Brain microvascular endothelial cell (primary cell): ENCODE data around the gene UXT.
"Not testable (repeated sequence)": the region's sequence is repeated elsewhere in the genome, so short reads cannot be mapped to it uniquely, and the experiment has no call there.

Experiments used
- DNase-seq: peaks from one replicate; pipeline ENCODE4 v3.0.0-alpha.2; 2020
- H3K27ac ChIP-seq: fragments of 250-450 bp; sonication (Bioruptor Pico); 2 replicates; pipeline ENCODE4 v1.5.1; 2020; ENCODE audit warnings: mild to moderate bottlenecking, moderate library complexity
- H3K27me3 ChIP-seq: fragments of 250-450 bp; sonication (Bioruptor Pico); replicated peaks from 2 replicates; pipeline ENCODE4 v1.5.1; 2020; ENCODE audit warnings: mild to moderate bottlenecking
- H3K36me3 ChIP-seq: fragments of 250-450 bp; sonication (Bioruptor Pico); replicated peaks from 2 replicates; pipeline ENCODE4 v1.5.1; 2020; ENCODE audit warnings: mild to moderate bottlenecking
- H3K4me3 ChIP-seq: 2 replicates; pipeline ENCODE4 v1.5.1; 2011; ENCODE audit warnings: low read depth, mild to moderate bottlenecking, control low read depth, low read length, moderate library complexity
- in situ Hi-C: cut with HindIII; loops from 2 replicates; pipeline ENCODE4 v1.10.0; 2017; ENCODE audit warnings: low sequenced_read_pairs, low pct_ligation_motif_present
- TF ChIP-seq, protein P1 (sequence below): IDR thresholded peaks from 2 replicates; pipeline ENCODE4 v1.5.1; 2011; ENCODE audit warnings: low read depth, mild to moderate bottlenecking, moderate library complexity, low read length, control low read depth, inconsistent platforms; ENCODE audit errors: missing control alignments

The UXT gene

DNA sequence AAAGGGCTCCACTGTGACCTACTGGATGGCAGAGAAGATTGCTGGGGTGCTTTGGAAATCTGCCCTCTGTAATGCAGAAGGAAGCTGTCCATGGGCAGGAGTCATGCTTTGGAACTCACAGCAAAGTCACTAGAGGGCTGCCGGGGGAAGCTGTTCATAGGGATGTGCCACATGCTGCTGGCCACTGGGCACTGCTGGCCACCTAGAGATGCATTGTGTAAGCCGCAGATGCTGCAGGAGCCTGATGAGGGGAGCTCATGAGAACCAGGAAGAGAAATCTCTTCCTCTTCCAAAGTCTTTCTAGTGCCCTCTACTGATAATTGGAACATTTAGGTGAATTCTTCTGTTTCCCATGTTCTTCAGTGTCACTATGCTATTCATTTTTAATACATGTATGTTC, 31.2 kb upstream of the UXT start:
- TF ChIP-seq, protein P1, sequence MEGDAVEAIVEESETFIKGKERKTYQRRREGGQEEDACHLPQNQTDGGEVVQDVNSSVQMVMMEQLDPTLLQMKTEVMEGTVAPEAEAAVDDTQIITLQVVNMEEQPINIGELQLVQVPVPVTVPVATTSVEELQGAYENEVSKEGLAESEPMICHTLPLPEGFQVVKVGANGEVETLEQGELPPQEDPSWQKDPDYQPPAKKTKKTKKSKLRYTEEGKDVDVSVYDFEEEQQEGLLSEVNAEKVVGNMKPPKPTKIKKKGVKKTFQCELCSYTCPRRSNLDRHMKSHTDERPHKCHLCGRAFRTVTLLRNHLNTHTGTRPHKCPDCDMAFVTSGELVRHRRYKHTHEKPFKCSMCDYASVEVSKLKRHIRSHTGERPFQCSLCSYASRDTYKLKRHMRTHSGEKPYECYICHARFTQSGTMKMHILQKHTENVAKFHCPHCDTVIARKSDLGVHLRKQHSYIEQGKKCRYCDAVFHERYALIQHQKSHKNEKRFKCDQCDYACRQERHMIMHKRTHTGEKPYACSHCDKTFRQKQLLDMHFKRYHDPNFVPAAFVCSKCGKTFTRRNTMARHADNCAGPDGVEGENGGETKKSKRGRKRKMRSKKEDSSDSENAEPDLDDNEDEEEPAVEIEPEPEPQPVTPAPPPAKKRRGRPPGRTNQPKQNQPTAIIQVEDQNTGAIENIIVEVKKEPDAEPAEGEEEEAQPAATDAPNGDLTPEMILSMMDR = no peak
- DNase-seq = no peak
- no peak overlapping the region for H3K27ac ChIP-seq
- in situ Hi-C loops = no loop called here
- no peaks in the 10 kb centered on the region for H3K36me3 ChIP-seq
- no peaks in the 10 kb centered on the region for H3K27me3 ChIP-seq
- H3K4me3 ChIP-seq = no peak overlapping the region

- no peak for DNase-seq
- Histone ChIP-seq H3K27me3 (no peaks in the 10 kb centered on the region), H3K36me3 (no peaks in the 10 kb centered on the region), H3K27ac (no peak overlapping the region), H3K4me3 (no peak overlapping the region)
- TF ChIP-seq, protein P1 = no peak
- in situ Hi-C loops = no loop called here
Measured at GRCh38 chrX:47687263-47687662, 28.3 kb upstream of the UXT start.

GRCh38 chrX:47683829-47684205, 24.8 kb upstream of the UXT start:
- TF ChIP-seq, protein P1 = no peak
- no peak overlapping the region for H3K27ac ChIP-seq
- H3K4me3 ChIP-seq = no peak overlapping the region
- no peak for DNase-seq
- H3K27me3 ChIP-seq = no peaks in the 10 kb centered on the region
- H3K36me3 ChIP-seq = no peaks in the 10 kb centered on the region
- in situ Hi-C loops = no loop called here

GRCh38 chrX:47683184-47683828, 24.3 kb upstream of the UXT start:
- no peak for DNase-seq
- in situ Hi-C loops = no loop called here
- no peak overlapping the region for H3K4me3 ChIP-seq
- H3K27ac ChIP-seq = no peak overlapping the region
- no peaks in the 10 kb centered on the region for H3K27me3 ChIP-seq
- TF ChIP-seq, protein P1 = no peak
- H3K36me3 ChIP-seq = no peaks in the 10 kb centered on the region

DNA sequence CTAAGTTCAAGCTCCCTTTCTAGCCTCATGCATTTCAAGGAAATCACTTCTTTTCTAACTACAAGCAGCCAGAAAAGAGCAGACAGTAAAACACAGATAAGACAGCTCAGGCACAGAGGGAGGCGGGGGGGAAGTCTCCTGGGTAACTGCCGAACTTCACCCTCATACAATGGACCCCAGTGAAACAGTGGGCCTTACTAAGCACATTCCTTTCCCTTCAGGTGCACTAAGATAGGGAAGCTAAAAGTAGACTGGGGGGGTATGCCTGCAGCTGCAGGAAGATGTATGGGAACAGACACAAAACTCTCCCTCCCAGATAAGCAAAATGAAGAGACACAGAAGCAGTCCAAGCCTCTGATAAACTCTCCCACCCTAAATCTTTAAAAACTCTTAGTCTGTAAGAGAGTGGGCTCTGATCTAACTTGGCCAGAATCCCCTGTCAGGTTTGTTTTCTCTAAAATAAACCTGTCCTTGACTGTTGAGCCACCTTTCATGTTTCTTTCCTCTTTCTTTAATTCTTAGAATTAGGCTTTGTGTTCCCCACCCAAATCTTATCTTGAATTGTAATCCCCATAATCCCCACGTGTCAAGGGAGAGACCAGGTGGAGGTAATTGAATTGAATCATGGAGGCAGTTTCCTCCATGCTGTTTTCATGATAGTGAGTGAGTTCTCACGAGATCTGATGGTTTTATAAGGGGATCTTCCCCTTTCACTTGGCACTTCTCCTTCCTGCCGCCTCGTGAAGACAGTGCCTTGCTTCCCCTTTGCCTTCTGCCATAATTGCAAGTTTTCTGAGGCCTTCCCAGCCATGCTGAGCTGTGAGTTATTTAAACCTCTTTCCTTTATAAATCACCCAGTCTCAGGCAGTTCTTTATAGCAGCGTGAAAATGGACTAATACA, 17.2 kb upstream of the UXT start:
- in situ Hi-C loops = not testable (repeated sequence)

DNA sequence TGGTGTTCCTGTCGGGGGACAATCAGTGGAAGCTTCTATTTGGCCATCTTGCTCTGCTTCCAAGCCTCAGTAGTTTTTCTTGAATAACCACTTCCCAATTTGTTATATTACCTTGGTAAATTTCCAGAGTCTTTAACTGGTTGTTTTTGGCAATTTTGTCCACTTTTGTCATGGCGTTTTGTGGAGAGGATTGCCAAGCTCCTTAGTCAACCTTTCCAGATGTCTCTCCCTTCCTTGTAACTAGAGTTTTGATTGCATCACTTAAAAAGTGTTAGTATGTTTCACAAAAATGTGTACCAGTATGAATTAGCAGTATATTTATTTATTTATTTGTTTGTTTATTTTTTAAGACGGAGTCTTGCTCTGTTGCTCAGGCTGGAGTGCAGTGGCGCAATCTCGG, 15.8 kb upstream of the UXT start:
- in situ Hi-C loops = no loop called here
- H3K27ac ChIP-seq = no peak overlapping the region
- DNase-seq = no peak
- H3K36me3 ChIP-seq = no peaks in the 10 kb centered on the region
- no peaks in the 10 kb centered on the region for H3K27me3 ChIP-seq
- TF ChIP-seq, protein P1 = no peak
- H3K4me3 ChIP-seq = no peak overlapping the region

More for the DNA sequence above, 17.2 kb upstream of the UXT start:
- not testable (repeated sequence) for DNase-seq, H3K27ac ChIP-seq, H3K4me3 ChIP-seq, H3K27me3 ChIP-seq, H3K36me3 ChIP-seq

GRCh38 chrX:47665797-47666196, 6.8 kb upstream of the UXT start:
- DNase-seq, H3K36me3 ChIP-seq, H3K4me3 ChIP-seq, H3K27ac ChIP-seq, in situ Hi-C loops, H3K27me3 ChIP-seq: not testable (repeated sequence)
